ENCODE data around the gene AGGF1.
"Not testable (repeated sequence)": the region's sequence is repeated elsewhere in the genome, so short reads cannot be mapped to it uniquely, and the experiment has no call there.

AGGF1 gene

GRCh38 chr5:77102549-77102948 is 72.3 kb downstream of the AGGF1 start:
- TF ChIP-seq ZFX (IDR thresholded peaks at IDR 0.05), result no peak
- TF ChIP-seq, protein P1, sequence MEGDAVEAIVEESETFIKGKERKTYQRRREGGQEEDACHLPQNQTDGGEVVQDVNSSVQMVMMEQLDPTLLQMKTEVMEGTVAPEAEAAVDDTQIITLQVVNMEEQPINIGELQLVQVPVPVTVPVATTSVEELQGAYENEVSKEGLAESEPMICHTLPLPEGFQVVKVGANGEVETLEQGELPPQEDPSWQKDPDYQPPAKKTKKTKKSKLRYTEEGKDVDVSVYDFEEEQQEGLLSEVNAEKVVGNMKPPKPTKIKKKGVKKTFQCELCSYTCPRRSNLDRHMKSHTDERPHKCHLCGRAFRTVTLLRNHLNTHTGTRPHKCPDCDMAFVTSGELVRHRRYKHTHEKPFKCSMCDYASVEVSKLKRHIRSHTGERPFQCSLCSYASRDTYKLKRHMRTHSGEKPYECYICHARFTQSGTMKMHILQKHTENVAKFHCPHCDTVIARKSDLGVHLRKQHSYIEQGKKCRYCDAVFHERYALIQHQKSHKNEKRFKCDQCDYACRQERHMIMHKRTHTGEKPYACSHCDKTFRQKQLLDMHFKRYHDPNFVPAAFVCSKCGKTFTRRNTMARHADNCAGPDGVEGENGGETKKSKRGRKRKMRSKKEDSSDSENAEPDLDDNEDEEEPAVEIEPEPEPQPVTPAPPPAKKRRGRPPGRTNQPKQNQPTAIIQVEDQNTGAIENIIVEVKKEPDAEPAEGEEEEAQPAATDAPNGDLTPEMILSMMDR (conservative IDR thresholded peaks at IDR 0.05), result no peak
- H3K27ac ChIP-seq, result no peak overlapping the region

DNA sequence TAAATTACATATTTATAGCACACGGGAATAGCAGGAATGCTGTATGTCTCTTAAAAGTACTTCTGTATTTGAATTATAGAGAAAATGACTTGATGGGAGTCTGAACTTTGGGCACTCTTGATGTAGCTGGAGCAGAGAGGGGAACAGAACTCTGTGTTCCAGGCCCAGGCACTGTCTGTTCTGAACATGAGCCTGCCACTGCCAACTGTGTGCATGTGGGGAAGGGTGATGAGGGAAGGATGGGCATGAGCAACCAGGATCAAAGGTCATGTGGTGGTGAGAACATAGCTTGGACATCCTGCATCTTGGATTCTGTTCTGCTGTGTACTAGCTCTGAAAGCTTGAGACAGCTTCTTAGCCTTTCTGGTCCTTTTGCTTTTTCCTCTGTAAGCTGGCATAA is 73.3 kb downstream of the AGGF1 start:
- no peak overlapping the region for H3K27ac ChIP-seq
- TF ChIP-seq ZFX (IDR thresholded peaks at IDR 0.05), result no peak
- TF ChIP-seq, protein P1 (conservative IDR thresholded peaks at IDR 0.05), result no peak

GRCh38 chr5:77104813-77105212 is 74.6 kb downstream of the AGGF1 start:
- TF ChIP-seq, protein P1 (conservative IDR thresholded peaks at IDR 0.05), result no peak
- TF ChIP-seq ZFX (IDR thresholded peaks at IDR 0.05), result no peak
- H3K27ac ChIP-seq, result no peak overlapping the region

GRCh38 chr5:77107035-77107434 is 76.8 kb downstream of the AGGF1 start:
- H3K27ac ChIP-seq, result not testable (repeated sequence)

All from C4-2B (cell line).